Lower leg skin (tissue), 4 donors: ENCODE results near the gene CREBBP. TPM values are rescaled to one million over a fixed set of nuclear protein-coding genes. Genes with fewer than 3 reads are reported as not detected.
A peak's percentile ranks its signal among the peaks of the same experiment; 100 is the strongest.

Experiments
- DNase-seq, 2 donors: peaks; one replicate each; pipeline ENCODE4 v3.0.0-alpha.2; 2019; ENCODE audit warnings: low spot score in 2 of 2
- H3K4me3 ChIP-seq: fragments of 200-600 bp; sonication (generic); 2 replicates; pipeline ENCODE4 v1.5.1; 2017; ENCODE audit warnings: mild to moderate bottlenecking, low read depth; ENCODE audit not compliant: poor library complexity, severe bottlenecking
- POLR2A ChIP-seq, 2 donors: fragments of 450-650 bp; IDR thresholded peaks; one replicate each; pipeline ENCODE4 v1.6.1; 2016 to 2017; ENCODE audit warnings: antibody characterized with exemption in 2 of 2, mild to moderate bottlenecking in 1 of 2, moderate library complexity in 1 of 2
- WGBS, 2 donors: methylation state at CpG; one replicate each; pipeline ENCODE4 v1.1.5; 2018; 5-methylcytosine and 5-hydroxymethylcytosine counted together
- intact Hi-C: fragments of 100-400 bp; cut with DNase I; formaldehyde crosslinking; loops from one replicate; pipeline ENCODE4 v1.15.0; 2023; ENCODE audit warnings: low total_unique reads
- total RNA-seq, 4 donors: library from RNA; depleted of rRNA; stranded (reverse); fragments of >200 nt; gene quantifications; one replicate each; pipeline ENCODE4 v1.1.0, GENCODE V29; 2016
- TF ChIP-seq, protein P1 (sequence below), 3 donors: fragments of 450-650 bp; IDR thresholded peaks; one replicate each; pipeline ENCODE4 v1.5.1; 2016; ENCODE audit warnings: antibody characterized with exemption in 3 of 3, mild to moderate bottlenecking in 3 of 3, moderate library complexity in 2 of 3

Gene CREBBP
- total RNA-seq, 4 donors from 2014 or later, result 45.5 to 152 (median 65.7) TPM

DNA sequence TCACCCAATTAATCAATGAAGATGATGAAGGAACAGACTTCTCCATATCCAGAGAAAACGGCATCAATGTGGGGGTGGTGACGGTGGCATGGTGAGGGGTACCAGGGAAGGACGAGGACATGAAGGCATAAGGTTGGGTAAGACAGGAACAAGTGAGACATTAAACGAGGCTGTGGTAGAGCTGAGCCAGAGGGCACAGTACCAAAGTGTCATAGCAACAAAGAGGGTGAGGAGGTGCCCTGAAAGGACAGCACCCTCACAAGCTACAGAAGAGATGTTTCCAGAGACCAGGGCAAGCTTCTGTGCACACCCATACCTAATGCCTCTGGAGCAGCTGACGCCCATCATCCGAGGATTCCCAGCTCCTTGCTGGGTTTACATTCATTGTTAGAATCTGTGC lies 105.7 kb downstream of the CREBBP start:
- no peak overlapping the region for H3K4me3 ChIP-seq
- 73% methylated on average over 6 of the region's 6 CpGs for WGBS, 2 donors
- intact Hi-C loops, result no loop called here
- DNase-seq, result peak in 1 of 2 donors; percentile 21
- TF ChIP-seq POLR2A (IDR thresholded peaks at IDR 0.05), result no peak
- TF ChIP-seq, protein P1, sequence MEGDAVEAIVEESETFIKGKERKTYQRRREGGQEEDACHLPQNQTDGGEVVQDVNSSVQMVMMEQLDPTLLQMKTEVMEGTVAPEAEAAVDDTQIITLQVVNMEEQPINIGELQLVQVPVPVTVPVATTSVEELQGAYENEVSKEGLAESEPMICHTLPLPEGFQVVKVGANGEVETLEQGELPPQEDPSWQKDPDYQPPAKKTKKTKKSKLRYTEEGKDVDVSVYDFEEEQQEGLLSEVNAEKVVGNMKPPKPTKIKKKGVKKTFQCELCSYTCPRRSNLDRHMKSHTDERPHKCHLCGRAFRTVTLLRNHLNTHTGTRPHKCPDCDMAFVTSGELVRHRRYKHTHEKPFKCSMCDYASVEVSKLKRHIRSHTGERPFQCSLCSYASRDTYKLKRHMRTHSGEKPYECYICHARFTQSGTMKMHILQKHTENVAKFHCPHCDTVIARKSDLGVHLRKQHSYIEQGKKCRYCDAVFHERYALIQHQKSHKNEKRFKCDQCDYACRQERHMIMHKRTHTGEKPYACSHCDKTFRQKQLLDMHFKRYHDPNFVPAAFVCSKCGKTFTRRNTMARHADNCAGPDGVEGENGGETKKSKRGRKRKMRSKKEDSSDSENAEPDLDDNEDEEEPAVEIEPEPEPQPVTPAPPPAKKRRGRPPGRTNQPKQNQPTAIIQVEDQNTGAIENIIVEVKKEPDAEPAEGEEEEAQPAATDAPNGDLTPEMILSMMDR (IDR thresholded peaks at IDR 0.05), result no peak

DNA sequence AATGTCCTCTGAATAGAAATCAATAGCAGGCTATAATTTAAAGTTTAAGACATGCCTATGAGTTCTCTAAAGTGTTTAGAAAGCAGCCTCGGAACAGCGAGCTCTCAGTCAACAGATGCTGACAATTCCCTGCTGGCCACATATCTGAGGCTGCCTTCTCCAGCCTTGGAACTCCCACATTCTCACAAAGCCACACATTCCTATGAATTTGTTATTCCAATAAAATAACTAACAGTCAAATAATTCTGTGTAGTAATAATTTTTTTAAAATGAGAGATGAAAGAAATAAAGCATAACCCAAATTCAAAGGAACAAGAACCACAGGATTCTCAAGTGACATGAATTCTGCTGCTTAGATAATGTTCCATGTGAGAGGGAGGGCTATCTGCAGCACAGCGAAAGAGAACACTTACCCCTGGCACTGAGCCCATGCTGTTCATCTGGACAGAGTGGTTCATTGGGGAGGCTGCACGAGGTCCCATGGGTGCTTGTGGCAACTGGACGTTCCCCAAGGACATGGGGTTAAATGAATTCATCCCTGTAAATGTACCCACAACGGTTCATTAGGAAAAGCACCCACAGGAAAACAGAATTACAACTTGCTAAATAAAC lies 106.3 kb downstream of the CREBBP start:
- 57 to 61% methylated on average over 6 of the region's 6 CpGs for WGBS, 2 donors
- H3K4me3 ChIP-seq, result no peak overlapping the region
- peak in 1 of 2 donors; percentile 46 for DNase-seq
- intact Hi-C loops, result no loop called here
- TF ChIP-seq POLR2A (IDR thresholded peaks at IDR 0.05), result no peak
- TF ChIP-seq, protein P1 (IDR thresholded peaks at IDR 0.05), result no peak

DNA sequence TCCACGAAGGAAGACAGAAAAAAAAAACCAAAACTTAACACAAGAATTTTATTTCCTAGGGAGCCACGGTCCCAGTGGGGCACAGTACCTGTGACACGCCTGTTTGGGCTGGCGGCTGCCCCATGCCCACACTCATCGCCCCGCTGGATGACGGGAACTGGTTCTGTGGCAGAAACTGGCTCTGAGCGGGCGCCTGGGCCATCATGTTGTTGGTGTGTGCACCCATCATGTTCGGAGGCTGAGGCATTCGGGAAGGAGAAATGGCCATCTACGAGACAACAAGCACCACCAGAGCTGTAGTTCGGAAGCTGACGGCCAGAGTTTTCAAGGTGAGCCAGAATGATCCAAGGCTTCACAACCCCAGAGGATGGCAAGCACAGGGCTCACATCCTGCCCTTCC lies 106.8 kb downstream of the CREBBP start:
- WGBS, 2 donors, result 87 to 88% methylated on average over 14 of the region's 14 CpGs
- TF ChIP-seq, protein P1 (IDR thresholded peaks at IDR 0.05), result no peak
- no peak for TF ChIP-seq POLR2A (IDR thresholded peaks at IDR 0.05)
- intact Hi-C loops, result no loop called here
- peak in 1 of 2 donors; percentile 77 for DNase-seq
- no peak overlapping the region for H3K4me3 ChIP-seq

DNA sequence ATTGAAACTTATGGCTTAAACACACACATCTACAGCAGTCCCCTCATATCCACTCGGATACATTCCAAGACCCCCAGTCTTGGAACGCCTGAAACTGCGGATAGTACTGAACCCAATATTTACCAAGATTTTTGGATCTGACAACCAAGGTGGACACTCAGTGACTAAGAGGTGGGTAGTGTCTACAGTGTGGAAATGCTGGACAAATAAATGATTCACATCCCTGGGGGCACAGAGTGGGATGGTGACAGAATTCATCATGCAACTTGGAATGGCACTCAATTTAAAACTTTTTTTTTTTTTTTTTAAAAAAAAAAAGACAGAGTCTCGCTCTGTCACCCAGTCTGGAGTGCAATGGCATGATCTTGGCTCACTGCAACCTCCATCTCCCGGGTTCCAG lies 109.0 kb downstream of the CREBBP start:
- H3K4me3 ChIP-seq, result no peak overlapping the region
- DNase-seq, result peak in 1 of 2 donors; percentile 4
- WGBS, 2 donors, result 94 to 95% methylated on average over 5 of the region's 5 CpGs
- TF ChIP-seq, protein P1 (IDR thresholded peaks at IDR 0.05), result no peak
- TF ChIP-seq POLR2A (IDR thresholded peaks at IDR 0.05), result no peak
- intact Hi-C loops, result no loop called here

DNA sequence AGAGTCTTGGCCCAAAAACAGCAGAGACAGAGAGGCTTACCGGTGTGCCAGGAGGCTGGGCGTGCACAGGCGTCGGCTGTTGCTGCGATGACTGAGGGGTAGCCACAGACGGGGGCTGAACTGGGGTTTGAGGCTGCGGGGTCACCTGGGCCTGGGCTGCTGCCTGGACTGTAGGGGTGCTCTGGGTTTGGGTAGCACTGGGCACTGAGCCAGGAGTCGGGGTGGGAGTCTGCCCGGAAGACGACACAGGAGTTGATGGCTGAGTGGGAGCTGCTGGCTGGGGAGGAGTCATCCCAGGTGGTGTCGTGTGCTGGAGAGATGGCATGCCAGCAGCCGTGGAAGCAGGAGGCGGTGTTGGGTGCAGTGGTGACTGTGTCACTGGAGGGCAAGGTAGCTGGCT lies 110.0 kb downstream of the CREBBP start:
- 81 to 83% methylated on average over 13 of the region's 13 CpGs for WGBS, 2 donors
- DNase-seq, result peak in 1 of 2 donors; percentile 82
- H3K4me3 ChIP-seq, result no peak overlapping the region
- intact Hi-C loops, result no loop called here
- TF ChIP-seq, protein P1 (IDR thresholded peaks at IDR 0.05), result no peak
- no peak for TF ChIP-seq POLR2A (IDR thresholded peaks at IDR 0.05)

DNA sequence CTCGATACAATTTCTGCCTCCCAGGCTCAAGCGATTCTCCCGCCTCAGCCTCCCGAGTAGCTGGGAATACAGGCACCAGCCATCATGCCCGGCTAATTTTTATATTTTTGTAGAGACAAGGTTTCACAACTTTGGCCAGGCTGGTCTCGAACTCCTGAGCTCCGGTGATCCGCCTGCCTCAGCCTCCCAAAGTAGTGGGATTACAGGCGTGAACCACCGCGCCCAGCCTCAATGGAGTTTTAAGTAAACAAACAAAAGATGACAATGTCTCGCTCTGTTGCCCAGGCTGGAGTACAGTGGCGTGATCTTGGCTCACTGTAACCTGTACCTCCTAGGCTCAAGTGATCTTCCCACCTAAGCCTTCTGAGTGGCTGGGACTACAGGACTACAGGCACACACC lies 110.6 kb downstream of the CREBBP start:
- WGBS, 2 donors, result 96% methylated on average over 13 of the region's 13 CpGs
- no peak for TF ChIP-seq POLR2A (IDR thresholded peaks at IDR 0.05)
- TF ChIP-seq, protein P1 (IDR thresholded peaks at IDR 0.05), result no peak
- H3K4me3 ChIP-seq, result no peak overlapping the region
- intact Hi-C loops, result no loop called here
- DNase-seq, result peak in 1 of 2 donors; percentile 54
